Tracheal epithelial cell (primary cell): ENCODE data around the gene SMIM5. TPM values are rescaled to one million over a fixed set of nuclear protein-coding genes. Genes with fewer than 3 reads are reported as not detected.

ENCODE experiments used
- total RNA-seq: library from RNA; depleted of rRNA; stranded (reverse); fragments of >200 nt; gene quantifications from 2 replicates; pipeline ENCODE4 v1.2.1, GENCODE V29; 2014

Gene SMIM5, protein sequence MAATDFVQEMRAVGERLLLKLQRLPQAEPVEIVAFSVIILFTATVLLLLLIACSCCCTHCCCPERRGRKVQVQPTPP
- 0.96 and 2.1 TPM in 2 replicates for total RNA-seq

DNA sequence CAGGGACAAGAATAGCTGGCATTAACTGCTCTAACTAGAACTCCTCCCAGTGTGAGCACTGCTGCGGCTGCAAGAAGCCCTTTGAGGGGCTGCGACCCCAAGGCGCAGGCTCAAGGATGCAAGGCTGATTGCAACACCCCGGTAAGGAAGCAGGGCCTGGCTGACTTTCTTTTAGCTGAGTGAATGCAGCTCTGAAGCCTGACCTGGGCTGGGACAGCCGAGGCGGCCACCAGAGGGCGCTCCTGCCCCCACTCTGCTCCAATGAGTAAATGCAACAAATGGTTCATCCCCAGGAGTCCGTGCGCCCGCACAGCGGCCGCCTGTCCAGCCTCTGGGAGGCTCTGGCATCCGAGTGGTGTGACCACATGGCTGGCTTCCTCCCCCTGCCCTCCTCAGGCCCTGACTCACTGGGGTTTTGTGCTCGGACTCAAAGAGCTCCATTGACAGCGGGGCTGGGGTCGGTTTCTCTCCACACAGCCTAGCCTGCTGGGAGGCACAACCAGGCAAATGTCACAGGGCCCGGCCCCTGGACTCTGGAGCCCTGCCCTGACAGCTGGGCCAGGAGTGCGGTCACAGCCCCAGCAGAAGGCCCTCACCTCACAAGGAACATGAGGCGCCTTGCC, at the start of gene SMIM5:
SMIM5 (plus strand) TSS at position 572 of the 623 bp plus-strand sequence. CDS start 6,768 bp downstream, outside the sequence.

DNA sequence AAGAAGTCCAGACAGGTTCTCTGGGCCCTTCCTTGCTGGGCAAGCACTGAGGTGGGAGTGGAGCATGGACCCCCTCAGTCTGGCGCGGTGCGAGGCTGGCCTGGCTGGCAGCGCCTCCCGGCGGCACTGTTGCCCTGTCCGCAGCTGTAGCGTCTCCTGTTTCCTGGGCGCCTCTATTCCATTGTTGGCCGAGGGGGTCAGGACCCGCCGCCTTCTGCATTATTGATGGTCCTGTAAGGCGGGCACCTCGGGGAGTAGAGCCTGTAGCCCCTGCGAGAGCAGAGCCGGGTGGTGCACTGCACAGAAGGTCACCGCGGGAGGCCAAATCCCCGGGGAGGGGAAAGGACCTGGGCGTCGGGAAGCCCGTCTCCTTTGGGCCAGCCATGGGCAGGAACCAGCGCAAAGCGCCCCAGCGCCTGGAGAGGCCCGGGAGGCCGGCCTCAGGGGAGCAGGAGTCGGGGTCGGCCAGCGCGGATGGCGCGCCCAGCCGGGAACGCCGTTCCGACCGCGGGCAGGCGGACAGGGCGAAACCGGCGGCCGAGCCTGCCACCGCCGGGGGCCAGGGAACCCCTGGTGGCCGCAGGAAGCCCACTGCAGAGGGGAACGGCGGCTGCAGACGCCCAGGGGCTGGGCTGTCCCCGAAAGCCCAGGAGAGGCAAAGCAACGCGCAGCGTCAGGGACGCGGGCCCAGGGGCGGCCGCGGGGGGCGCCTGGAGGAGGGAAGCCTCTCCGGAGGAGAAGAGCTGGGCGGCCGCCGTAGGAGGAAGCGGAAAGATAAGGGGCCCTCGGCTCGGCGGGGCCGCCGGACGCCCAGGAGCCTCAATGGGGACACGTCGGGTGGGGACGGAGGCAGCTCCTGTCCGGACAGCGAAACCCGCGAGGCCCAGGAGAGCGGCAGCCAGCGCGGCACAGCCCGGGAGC, 45.3 kb upstream of the SMIM5 start, which contains the start of gene MYO15B:
MYO15B (plus strand) TSS at position 126 of the 921 bp plus-strand sequence; CDS start at position 384, 258 bp downstream.

DNA sequence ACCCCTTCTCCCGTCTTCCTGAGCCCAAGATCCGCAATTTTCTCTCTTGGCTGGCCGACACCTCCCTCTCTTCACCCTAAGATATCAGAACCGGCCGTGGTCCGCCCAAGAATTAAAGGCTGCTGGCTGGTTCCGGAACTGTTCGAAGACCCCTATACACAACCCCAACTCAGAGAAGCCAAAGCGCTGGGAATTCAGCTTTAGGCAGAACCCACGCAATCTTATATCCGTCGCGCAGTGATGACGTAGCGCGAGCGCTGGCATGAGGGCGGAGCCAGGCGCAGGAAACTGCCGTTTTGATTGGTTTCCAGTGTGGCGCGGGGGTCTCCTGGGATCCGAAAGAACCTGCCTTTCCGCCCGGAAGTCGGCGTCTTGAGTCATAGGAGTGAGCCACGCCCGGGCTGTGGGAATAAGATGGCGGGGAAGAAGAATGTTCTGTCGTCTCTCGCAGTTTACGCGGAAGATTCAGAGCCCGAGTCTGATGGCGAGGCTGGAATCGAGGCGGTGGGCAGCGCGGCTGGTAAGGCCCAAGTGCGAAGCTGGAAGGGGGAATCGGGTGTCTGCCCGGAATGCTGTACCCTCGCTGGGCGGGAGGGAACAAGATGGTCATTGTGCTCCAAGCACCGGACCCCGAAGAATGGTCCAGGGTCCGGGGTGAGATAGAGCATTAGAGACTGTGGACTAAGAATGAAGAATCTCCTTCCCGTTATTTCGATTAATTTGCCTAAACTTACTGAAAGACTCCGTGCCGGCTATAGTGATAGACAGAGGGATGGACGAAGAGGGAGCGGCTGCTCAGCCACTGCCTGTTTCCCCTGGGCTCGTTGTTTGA, 33.9 kb downstream of the SMIM5 start, which contains the start of the genes RECQL5 and SAP30BP:
RECQL5 (minus strand) TSS at position 196 of the 832 bp plus-strand sequence. CDS start 597 bp downstream, outside the sequence.
SAP30BP (plus strand) TSS at position 380 of the 832 bp plus-strand sequence; CDS start at position 415, 35 bp downstream.

Other genes starting within 250 kb of the SMIM5 start
- 65.6 and 80.5 TPM in 2 replicates for gene GRB2, start 227.8 kb upstream of the SMIM5 start, total RNA-seq
- gene TMEM94, start 176.8 kb upstream of the SMIM5 start, total RNA-seq = 22.2 and 29.0 TPM in 2 replicates
- 2.3 and 3.9 TPM in 2 replicates for gene CASKIN2, start 117.9 kb upstream of the SMIM5 start, total RNA-seq
- gene TSEN54, start 116.9 kb upstream of the SMIM5 start, total RNA-seq = 20.2 and 50.1 TPM in 2 replicates
- gene LLGL2, start 107.7 kb upstream of the SMIM5 start, total RNA-seq = 50.6 and 58.0 TPM in 2 replicates
- gene MYO15B, start 45.6 kb upstream of the SMIM5 start, total RNA-seq = 4.5 and 6.3 TPM in 2 replicates
- 15.4 and 17.5 TPM in 2 replicates for gene RECQL5, start 33.7 kb downstream of the SMIM5 start, total RNA-seq
- 46.3 and 67.2 TPM in 2 replicates for gene SAP30BP, start 33.9 kb downstream of the SMIM5 start, total RNA-seq
- 367 and 716 TPM in 2 replicates for gene ITGB4, start 88.0 kb downstream of the SMIM5 start, total RNA-seq
- 26.0 and 43.9 TPM in 2 replicates for gene GALK1, start 131.8 kb downstream of the SMIM5 start, total RNA-seq
- gene UNK, start 151.4 kb downstream of the SMIM5 start, total RNA-seq = 7.5 and 8.3 TPM in 2 replicates
- gene UNC13D, start 211.0 kb downstream of the SMIM5 start, total RNA-seq = 6.2 and 7.7 TPM in 2 replicates
- 18.3 and 24.9 TPM in 2 replicates for gene WBP2, start 221.9 kb downstream of the SMIM5 start, total RNA-seq
- 16.2 and 46.3 TPM in 2 replicates for gene TRIM47, start 245.1 kb downstream of the SMIM5 start, total RNA-seq